HL-60/S4 treated with retinoic acid at 250 ng/mL for 4 days and 3 days (cell line): ENCODE measurements around the gene SGK2.

Experiments
- in situ Hi-C: fragments of 300-500 bp; cut with MboI; formaldehyde crosslinking; loops from 2 replicates; pipeline ENCODE4 v1.7.0; 2022; ENCODE audit warnings: low sequenced_read_pairs

SGK2 gene

GRCh38 chr20:43559147-43559987 is 540 bp downstream of the SGK2 start:
- in situ Hi-C loops = no loop called here

- in situ Hi-C loops = no loop called here
Measured at GRCh38 chr20:43560974-43561373, 2.1 kb downstream of the SGK2 start.

GRCh38 chr20:43563429-43563828 is 4.6 kb downstream of the SGK2 start:
- in situ Hi-C loops = no loop called here

GRCh38 chr20:43563991-43564390 is 5.2 kb downstream of the SGK2 start:
- in situ Hi-C loops = no loop called here

- in situ Hi-C loops = no loop called here
Measured at GRCh38 chr20:43564455-43564854, 5.6 kb downstream of the SGK2 start.

- in situ Hi-C loops = no loop called here
Measured at GRCh38 chr20:43564993-43565757, 6.3 kb downstream of the SGK2 start.

GRCh38 chr20:43565758-43566104 is 6.9 kb downstream of the SGK2 start:
- in situ Hi-C loops = no loop called here

- in situ Hi-C loops = no loop called here
Measured at GRCh38 chr20:43567477-43567876, 8.7 kb downstream of the SGK2 start.

- in situ Hi-C loops = no loop called here
Measured at GRCh38 chr20:43568706-43569105, 9.9 kb downstream of the SGK2 start.

GRCh38 chr20:43569282-43569681 is 10.5 kb downstream of the SGK2 start:
- in situ Hi-C loops = no loop called here

GRCh38 chr20:43570496-43570895 is 11.7 kb downstream of the SGK2 start:
- in situ Hi-C loops = no loop called here

GRCh38 chr20:43571310-43571709 is 12.5 kb downstream of the SGK2 start:
- in situ Hi-C loops = no loop called here

GRCh38 chr20:43571771-43572170 is 12.9 kb downstream of the SGK2 start:
- in situ Hi-C loops = no loop called here

- in situ Hi-C loops = no loop called here
Measured at GRCh38 chr20:43572891-43573290, 14.1 kb downstream of the SGK2 start.

- in situ Hi-C loops = no loop called here
Measured at GRCh38 chr20:43576108-43576507, 17.3 kb downstream of the SGK2 start.

GRCh38 chr20:43579861-43580793 is 21.3 kb downstream of the SGK2 start:
- in situ Hi-C loops = no loop called here

GRCh38 chr20:43583133-43583864 is 24.5 kb downstream of the SGK2 start:
- in situ Hi-C loops = no loop called here

- in situ Hi-C loops = no loop called here
Measured at GRCh38 chr20:43583982-43584432, 25.2 kb downstream of the SGK2 start.

GRCh38 chr20:43584448-43585136 is 25.8 kb downstream of the SGK2 start:
- in situ Hi-C loops = no loop called here

- in situ Hi-C loops = no loop called here
Measured at GRCh38 chr20:43586641-43587040, 27.8 kb downstream of the SGK2 start.
